HG03064 (cell line): ENCODE results near the gene YWHAQ.
"Not testable (repeated sequence)": the region's sequence is repeated elsewhere in the genome, so short reads cannot be mapped to it uniquely, and the experiment has no call there.

Experiments used
- ATAC-seq: cut with Tn5 transposase; IDR thresholded peaks from one replicate; pipeline ENCODE4 v1.9.1; 2021; ENCODE audit warnings: low read depth; ENCODE audit not compliant: unreplicated experiment

The YWHAQ gene

DNA sequence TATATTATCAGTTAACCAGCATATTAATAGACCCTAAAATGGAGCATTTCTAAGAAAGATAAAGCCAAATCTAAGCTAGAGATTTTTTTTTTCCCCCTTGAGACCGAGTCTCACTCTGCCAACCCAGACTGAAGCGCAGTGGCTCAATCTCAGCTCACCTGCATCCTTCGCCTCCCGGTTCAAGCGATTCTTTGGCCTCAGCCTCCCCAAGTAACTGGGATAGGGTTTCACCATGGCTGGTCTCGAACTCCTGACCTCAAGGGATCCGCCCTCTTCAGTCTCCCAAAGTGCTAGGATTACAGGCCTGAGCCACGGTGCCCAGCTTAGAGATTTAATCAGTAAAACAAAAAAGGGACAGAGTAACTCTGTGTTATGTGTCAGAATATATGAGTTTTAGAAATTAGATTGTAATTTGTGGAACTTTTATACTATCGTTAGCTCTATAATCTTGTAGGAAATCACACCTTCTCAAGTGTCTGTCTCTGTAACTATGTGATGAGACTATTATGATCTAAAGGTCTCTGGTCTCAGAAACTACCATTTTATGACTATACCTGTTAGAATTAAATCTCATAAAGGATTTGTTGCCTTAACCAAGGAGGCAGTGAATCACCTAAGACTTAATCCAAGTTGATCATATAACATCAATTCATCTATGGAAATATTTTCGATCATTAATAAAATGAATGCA is 34.0 kb downstream of the YWHAQ start:
- no peak for ATAC-seq

DNA sequence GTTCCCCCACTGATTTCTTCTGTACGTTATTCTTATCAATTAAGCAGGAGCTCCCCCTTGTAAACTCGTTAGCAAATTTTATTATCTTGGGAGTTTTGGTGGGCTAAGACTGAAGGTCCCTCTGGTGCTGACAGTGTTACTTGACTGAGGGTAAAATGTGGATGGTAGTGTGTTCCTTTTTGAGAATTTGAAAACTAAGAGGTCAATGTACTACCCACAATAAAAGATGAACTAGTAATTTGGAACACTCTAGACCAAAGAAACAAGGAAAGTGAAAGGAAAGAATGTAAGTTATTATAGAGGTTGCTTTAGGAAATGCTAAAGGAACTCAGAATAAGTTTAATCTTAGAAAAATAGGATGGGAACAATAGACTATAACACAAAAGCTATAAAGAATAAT is 35.1 kb downstream of the YWHAQ start:
- ATAC-seq, result no peak

DNA sequence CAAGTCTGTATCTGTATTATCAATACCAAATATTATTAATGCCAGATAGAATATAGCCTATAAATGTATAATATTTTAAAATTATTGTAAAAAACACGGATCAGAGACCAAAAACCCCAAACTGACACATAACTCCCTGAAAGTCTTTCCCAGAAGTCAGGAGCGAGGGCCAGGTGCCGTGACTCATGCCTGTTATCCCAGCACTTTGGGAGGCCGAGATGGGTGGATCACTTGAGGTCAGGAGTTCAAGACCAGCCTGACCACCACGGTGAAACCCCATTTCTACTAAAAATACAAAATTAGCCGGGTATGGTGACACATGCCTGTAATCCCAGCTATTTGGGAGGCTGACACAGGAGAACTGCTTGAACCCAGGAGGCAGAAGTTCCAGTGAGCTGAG is 35.5 kb downstream of the YWHAQ start:
- ATAC-seq, result not testable (repeated sequence)

DNA sequence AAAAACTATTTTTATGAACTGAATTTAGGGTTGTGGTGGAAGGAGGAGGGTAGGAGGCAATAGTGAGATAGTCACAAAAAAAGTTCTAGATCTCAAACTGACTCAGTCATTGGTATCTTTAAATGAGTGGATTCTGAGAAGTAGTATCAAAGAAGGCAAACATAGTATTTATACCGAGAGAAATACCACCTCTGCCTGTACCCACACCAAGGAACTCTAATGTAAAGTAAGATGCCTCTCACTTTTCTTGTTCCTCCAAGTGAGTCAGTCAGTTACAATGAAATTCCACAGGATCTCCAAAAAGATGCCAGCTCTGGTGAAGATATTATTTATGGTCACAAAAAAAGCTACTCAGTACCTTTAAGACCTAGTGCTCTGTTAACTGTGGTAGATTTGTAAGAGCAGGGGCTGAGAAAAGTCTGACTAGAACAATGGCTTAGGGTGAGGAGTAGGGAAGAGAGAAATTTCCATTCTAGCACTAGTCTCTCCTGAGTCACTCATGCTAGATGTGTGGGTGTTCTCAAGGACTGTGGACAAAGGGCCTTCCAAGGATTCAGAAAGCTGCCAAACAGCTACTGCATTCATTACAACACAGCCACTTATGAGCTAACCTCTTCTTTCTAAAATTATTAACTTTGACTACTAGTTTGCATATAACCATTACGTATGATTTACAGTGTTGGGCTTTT is 36.3 kb downstream of the YWHAQ start:
- no peak for ATAC-seq

DNA sequence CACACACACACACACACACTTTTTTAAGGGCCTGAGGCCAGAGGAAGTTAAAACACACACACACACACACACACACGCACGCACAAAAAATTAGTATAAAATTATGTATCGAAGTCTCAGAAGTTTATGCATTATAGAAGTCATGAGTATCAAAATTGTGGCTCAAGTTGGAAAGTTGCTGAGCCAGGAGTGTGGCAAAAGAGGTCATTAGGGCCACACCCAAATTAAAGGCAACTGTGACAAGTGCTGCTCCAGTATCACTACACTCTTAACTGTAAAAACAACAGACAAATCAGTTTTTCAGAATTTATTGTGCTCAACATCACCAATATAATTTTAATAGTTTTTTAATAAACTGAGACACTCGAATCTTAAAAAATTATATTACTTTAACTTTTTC is 36.9 kb downstream of the YWHAQ start:
- ATAC-seq, result no peak

DNA sequence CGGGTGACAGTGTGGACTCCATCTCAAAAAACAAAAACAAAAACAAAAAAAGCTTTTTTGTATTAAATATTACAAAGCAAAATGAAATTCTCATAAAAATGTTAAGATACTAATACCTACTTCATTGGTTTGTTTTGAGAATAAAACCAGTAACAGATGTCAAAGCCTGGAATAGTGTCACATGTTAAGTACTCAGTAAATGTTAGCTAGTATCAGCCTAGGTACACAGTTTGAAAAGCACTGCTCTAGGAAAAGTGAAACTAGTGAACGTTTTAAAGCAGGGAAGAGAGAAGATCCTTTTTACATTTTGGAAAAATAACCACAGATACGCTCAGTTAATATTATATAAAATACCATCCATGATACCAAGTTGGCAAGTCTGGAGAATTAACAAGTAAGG is 38.1 kb downstream of the YWHAQ start:
- no peak for ATAC-seq

DNA sequence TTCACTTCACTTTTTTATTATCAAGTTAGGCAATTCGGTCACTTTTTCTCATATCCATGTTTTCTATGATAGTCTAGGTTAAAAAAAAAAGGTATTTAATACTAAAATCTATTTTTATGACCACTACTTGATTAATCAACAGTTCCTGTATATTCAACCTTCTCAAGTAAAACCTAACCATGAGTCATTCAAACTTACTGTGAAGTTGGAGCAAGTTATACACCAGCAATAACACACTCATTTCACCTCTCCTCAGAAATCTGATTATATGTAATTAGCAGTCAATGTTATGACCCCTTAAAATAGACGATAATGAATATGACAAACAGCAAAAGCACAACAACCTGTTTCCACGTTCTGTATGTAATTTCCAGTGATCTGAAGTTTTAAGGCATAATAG is 40.2 kb downstream of the YWHAQ start:
- ATAC-seq, result no peak

DNA sequence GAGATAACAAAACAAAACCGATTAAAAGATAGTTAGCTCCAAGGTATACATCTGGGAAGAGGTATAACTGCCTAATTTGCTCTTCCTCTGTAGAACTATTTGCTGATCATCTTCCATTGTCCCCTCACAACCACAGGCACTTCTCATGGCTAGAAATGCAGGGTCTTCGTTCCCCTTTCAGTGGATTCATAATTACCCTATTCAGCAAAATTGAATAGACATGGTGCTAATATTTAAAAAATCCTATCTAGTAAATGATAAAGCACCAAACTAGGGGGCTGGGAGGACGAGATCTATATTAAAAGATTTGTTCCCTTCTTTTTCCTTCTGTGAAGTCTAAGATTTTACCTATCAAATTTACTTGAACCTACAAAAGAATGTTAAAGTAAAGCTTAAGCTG is 44.3 kb downstream of the YWHAQ start:
- no peak for ATAC-seq

DNA sequence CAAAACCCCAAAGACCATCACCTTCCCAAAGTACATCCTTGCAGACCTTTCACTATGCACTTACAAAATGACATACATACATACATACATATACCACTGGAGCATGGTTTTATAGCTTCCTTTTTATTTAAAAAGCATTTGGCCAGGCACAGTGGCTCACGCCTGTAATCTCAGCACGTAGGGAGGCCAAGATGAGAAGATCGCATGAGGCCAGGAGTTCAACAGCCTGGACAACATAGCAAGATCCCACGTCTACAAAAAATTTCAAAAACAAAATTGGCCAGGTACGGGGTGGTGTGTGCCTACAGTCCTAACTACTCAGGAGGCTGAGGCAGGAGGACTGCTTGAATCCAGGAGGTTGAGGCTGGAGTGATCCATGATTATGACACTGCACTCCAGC is 45.3 kb downstream of the YWHAQ start:
- no peak for ATAC-seq

DNA sequence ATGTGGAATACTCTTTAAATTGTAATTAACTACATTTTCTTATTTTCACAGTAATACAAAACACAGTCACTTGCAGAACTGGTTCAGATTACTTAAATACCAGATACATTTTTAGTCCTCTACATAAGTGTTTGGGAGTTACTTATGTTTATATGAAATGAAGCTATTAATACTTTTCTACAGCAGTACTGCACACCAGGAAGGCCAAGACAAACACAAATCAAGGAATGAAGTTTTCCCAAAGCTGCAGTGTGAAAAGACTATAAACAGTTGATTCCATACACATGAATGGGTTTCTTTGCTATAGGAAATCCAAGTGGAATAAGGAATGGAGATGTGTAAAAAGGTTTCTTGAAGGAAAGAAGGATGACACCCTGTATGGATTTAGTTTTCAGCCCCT is 45.9 kb downstream of the YWHAQ start:
- ATAC-seq, result not testable (repeated sequence)

DNA sequence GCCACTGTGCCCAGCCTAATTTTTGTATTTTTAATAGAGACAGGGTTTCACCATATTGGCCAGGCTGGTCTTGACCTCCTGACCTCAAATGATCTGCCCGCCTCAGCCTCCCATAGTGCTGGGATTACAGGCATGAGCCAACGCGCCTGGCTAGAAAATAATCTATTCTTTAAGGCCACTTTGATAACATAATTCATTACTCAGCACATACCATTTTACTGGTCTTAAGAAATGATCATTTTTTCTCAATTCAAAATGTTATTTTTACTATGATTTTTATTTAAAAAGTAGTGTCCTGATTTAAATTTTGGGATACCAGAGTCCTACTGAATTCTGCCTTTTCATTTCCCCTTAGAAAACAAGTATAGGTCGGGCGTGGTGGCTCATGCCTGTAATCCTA is 48.2 kb downstream of the YWHAQ start:
- no peak for ATAC-seq

DNA sequence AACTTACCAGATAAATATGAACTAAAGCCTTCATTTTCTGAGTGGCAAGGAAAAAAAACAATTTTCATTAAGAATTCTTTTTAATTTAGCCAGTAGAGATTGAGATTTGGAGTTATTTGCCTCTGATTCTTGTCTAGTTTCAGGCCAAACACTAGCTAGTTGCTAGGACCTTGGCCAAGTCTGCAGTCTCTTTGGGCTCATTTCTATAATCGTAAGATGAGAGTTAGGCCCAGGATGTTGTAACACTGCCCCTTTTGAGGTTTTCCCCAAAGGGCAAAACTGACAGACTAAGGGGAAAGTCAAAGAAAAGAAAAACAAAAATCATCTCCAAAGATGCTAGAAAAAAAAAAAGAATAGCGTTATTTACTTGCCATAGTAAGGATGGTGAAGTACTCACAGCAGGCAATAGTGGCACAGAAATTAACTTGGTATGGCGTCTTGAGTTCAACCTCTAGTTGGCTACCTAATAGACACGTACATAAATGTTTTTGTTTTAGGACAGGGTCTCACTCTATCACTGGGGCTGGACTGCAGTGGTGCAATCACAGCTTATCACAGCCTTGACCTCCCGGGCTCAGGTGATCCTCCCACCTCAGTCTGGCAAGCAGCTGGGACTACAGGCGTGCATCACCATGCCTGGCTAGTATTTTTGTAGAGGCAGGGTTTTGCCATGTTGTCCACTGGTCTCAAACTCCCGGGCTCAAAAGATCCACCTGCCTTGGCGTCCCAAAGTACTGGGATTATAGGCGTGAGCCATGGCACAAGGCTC is 52.1 kb downstream of the YWHAQ start:
- ATAC-seq, result no peak

DNA sequence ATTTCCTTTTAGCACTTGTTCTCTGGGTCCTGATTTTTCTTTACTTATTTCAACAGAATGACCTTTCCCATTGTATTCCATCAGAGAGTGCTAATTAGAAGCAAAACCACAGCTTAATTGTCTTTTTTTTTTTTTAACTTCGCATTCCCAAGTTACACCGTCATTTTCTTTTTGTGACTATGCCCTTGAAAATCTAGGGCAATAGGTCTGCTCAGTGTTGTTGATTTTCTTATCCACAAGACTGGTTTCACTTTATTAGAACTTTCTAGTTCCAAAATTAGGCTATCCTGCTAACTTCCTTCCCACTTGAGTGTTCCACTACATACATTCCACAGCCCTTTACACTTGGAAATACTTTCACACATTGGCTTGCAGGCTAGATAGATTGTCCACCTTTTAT is 56.5 kb downstream of the YWHAQ start:
- no peak for ATAC-seq

DNA sequence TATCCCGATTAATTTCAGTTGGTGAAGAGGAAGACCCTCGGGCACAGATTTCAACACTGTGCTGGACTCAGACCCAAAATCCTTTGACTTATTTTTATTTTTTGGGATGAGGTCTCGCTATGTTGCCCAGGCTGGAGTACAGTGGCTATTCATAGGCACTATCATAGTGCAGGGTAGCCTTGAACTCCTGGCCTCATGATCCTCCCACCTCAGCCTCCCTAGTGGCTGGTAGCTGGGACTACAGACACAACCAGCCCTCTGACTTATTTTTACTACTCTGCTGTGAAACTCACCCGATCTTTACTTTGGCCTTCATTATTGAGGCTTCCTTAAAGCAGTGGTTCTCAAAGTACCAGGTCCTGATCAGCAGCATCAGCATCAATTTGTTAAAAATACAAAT is 57.0 kb downstream of the YWHAQ start:
- ATAC-seq, result no peak

DNA sequence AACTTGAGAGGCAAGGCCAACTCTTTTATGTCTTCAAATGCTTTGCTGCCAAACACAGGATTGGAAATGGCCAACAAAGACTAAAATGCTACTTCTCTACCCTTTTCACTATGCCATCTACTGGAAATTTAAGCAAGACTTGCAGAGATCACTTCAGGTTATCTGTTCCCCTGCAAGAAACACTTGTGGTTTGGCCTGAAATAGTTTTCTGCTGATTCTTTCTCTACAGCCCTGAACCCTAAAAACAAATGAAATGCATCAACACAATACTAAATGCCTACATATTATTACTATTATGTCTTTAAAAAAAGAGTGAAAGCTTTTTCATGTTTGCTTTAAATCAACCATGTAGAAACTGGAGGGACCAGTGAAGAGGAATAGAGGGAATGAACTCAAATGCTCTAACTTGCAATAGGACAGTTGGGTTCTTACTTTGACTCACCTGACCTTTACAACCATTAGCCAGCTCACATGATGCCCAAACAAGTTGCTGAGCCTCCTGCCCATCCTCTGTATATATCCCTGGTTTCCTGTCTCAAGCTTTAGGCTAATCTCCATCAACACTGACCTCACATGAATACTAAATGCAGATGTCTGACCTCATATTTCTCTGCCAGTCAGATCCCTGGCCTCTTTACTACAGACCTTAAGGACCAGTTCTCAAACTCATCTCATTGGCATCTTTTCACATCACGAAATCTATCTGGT is 57.6 kb downstream of the YWHAQ start:
- no peak for ATAC-seq

DNA sequence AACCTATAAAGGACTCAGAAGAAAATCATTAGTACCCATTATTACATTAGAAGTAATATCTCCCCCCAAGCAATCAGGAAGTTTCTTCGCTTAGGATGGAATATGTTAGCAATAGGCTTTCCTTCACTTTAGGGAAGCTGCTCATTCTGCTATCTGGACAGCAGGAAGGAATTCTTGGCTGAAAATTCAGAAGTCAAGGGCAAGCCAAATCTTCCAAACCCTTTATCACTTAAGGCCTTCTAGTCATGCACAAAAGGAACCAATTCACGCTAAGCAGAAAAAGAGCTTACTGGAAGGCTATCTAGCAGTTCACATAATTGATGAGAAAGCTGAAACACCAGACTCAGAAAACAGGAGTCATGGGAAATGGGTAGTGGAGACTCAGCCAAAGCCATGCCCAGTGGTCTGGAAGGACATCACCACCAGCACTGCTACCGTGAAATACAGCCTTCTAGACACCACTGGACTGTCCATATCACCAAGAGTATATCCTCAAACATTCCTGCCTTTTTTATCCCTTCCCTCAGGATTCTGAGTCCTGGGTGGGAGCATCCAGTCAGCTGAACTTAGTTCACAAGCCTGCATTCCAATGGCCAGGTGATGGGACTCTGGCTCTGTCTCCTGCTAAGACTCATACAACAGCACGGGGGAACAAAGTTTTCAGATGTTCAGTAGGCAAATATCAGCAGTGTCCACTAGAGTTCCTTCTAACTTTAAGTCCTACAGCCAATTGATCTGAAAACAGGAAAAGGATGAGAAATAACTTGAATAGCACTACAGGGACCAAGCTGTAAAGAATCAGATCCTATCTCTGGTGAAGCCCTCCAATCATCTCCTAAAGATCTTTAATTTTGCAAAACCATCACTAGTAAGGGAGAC is 60.4 kb downstream of the YWHAQ start:
- ATAC-seq, result no peak

DNA sequence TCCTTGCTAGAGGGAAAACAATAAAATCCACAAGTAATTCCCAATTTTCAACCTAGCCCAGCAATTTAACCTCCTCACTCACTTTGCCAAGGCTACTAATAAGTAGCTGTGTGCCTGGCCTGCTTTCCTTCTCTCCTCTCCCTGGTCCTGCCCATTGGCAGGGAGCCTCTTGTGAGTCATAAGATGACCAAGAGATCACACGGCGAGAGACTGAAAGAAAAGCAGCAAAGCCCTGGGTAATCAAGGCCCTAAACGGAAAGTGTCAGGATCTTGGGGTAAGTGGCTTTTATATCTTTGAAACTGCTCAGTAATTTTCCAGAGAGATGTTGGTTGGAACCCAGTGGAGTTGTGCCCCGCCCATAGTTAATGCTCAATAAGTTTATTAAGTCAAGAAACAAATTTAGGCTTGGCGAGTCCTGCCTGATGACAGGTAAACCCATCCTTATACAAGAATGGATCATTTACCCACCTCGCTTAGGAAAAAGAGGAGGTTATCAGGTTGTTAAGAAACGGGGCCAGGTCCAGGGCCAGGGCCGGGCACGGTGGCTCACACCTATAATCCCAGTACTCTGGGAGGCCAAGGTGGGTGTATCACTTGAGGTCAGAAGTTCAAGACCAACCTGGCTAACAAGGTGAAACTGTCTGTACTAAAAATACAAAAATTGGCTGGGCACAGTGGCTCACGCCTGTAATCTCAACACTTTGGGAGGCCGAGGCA is 65.2 kb downstream of the YWHAQ start:
- ATAC-seq, result no peak

DNA sequence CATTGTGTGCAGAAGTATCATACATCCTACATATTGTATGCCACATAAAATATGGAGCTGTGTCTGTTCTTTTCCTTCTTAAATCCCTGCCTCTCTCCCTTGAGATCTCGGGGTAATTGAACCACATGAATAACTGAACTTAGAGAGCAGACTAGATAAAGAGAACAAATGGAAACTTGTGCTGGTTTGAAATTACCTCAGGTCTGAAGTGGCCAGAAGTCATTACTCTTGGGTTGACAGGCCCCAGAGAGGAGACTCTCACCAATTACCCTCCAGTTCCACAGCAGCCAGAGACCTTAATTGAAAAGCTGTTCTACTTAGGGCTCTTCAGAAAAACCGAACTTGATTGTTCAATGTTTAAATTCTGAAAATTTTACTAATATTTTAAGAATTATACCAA is 70.2 kb downstream of the YWHAQ start:
- ATAC-seq, result no peak

DNA sequence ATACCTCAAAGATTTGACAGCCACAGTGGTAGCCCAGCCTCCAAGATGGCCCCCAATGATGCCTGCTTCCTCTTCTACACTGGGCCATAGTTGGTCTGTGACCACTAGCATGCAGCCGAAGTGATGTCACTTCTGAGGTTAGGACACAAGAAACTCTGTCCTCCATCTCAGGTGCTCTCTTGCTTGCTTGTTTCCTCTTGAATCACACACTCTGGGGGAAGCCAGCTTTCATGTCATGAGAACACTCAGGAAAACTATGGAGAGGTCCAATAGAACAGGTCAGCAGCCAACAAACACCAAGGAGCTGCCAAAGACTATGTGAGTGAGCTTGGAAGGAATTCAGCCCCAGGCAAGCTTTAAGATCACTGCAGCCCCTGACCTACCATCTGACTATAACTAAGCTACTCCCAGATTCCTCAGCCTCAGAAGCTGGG is 71.8 kb downstream of the YWHAQ start:
- ATAC-seq, result no peak
